Stimulated activated CD4-positive, alpha-beta T cell treated with anti-CD3 and anti-CD28 coated beads, Interleukin-4, amount 100 ng/mL, for 1 hour (primary cell): Measurements from ENCODE around the gene NGB.
"Not testable (repeated sequence)": the region's sequence is repeated elsewhere in the genome, so short reads cannot be mapped to it uniquely, and the experiment has no call there.

Experiments used
- DNase-seq: peaks from one replicate; pipeline ENCODE4 v3.0.0-alpha.2; 2020

The NGB gene, protein sequence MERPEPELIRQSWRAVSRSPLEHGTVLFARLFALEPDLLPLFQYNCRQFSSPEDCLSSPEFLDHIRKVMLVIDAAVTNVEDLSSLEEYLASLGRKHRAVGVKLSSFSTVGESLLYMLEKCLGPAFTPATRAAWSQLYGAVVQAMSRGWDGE

DNA sequence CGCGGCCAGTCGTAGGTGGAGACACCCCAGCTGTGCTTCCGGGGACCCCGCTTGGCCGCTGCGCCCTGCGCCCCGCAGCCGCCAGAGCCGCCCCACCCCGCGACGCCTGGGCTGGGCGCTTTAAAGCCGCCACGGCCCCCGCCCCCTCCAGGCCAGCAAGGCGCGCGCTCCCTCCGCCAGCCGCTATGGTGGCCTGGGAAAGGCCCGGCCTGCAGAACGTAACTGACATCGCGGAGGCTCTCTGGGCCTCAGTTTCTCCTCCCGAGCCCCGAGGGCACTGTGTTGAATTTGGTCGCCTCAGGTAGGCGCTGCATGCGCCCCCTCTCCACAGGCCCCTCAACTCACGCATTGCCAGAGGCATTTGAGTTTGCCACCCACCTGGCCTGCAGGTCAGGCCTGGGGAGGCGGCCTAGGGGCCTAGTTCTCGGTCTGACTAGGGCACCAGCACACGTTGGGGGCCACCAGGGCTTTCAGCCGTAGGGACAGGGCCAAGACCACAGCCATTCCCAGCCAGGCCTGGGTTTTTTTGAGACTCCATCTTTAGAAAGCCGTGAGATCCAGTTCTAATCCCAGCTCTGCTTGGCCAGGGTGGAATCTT is at the start of gene NGB:
NGB (minus strand) TSS at position 94 of the 598 bp plus-strand sequence. CDS start 269 bp downstream, outside the sequence.
- no peak for DNase-seq

- DNase-seq, result peak; percentile 90
Measured at GRCh38 chr14:77320238-77320935, 49.4 kb upstream of the NGB start, which contains the start of gene POMT2. TSS of gene POMT2 (minus strand) at chr14:77320883. CDS start at chr14:77320681, 202 bp downstream.

DNA sequence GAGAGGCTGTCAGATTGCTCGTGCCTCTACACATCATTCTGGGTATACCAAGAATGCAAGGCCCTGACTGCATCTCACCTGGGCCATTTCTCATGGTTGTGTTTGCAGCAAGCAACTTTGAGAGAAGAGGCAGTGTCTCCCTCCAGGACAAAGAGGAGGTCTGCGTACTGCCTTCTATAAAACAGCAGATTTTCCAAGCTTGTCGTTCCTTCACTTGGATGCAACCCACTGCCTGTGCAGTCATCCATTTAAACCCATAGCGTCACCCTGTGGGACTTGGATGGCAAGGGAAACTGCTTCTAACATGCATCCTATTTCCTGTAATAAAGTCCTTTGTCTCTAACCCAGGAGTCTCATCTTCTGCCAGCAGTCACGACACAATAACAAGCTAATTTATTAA is 48.4 kb upstream of the NGB start:
- no peak for DNase-seq

GRCh38 chr14:77318756-77319155 is 47.8 kb upstream of the NGB start:
- DNase-seq, result not testable (repeated sequence)

GRCh38 chr14:77318006-77318553 is 47.1 kb upstream of the NGB start:
- DNase-seq, result no peak

GRCh38 chr14:77316872-77317301 is 45.9 kb upstream of the NGB start:
- no peak for DNase-seq

DNA sequence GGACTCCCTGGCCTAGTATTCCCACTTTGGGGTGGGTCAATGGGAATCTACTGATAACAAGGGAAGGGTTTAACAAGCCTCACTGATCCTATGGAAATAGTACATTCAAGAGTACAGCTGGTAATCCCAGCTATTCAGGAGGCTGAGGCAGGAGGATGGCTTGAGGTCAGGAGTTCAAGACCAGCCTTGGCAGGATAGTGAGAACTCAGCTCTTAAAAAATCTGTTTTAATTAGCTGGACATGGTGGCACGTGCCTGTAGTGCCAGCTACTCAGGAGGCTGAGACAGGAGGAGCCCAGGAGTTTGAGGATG is 45.1 kb upstream of the NGB start:
- no peak for DNase-seq

GRCh38 chr14:77314539-77315457 is 43.8 kb upstream of the NGB start:
- DNase-seq, result no peak

DNA sequence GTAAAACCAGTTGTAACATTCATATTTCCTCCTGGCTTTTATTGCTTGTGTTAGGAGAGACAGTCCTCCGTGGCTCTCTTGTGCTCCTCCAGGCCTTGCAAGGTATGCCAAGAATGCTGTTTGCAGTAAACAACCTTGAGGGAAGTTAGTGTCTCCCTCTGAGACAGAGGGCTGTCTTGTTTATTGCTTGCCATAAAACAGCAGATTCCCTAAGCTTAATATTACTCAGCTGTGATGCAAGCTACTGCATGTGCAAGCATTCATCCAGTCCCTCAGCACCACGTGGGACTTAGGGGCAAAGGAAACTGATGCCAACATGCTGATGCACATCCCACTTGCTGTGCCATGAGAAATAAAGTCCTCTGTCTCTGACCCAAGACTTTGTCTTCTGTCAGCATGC is 43.0 kb upstream of the NGB start:
- no peak for DNase-seq

GRCh38 chr14:77313371-77313770 is 42.4 kb upstream of the NGB start:
- no peak for DNase-seq

GRCh38 chr14:77311217-77311616 is 40.2 kb upstream of the NGB start:
- DNase-seq, result no peak

DNA sequence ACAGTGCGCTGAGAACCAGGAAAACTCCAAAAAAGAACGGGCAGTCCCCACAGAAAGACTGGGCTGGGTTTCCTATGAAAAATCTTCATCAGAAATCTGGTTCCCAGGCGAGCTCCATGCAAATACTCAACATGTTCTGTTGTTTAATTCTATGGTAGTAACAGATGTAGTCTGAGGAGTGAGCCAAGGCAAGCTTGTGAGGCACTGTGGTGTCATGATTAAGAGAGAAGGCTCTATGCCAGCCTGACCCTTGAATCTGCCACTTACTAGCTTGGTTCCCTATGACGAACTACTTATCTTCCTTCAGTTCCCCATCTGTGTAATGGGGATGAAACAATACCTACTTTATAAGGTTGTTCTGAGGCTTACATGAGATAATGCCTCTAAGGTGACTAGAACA is 39.0 kb upstream of the NGB start:
- no peak for DNase-seq

DNA sequence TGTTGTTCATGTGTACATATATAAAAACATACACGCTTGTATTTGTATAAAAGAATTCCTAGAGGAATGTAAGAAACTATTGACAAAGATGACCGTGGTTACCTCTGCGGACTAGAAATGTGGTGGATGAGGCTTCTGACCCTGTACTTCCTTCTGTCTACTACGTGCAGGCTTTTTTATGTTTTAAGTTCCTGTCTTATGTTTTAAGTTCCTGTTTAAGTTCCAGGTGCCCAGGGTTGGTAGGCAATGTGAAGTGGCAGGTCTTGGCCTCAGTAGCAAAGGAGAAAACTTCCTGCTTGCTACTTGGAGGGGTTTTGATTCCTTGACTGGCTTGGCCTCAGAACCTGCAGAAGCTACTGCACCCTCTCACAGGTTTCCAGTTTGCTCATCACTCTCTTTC is 38.1 kb upstream of the NGB start:
- DNase-seq, result no peak

- no peak for DNase-seq
Measured at GRCh38 chr14:77306851-77307496, 36.0 kb upstream of the NGB start.

GRCh38 chr14:77306416-77306815 is 35.4 kb upstream of the NGB start:
- DNase-seq, result no peak

GRCh38 chr14:77305696-77306095 is 34.7 kb upstream of the NGB start:
- no peak for DNase-seq

DNA sequence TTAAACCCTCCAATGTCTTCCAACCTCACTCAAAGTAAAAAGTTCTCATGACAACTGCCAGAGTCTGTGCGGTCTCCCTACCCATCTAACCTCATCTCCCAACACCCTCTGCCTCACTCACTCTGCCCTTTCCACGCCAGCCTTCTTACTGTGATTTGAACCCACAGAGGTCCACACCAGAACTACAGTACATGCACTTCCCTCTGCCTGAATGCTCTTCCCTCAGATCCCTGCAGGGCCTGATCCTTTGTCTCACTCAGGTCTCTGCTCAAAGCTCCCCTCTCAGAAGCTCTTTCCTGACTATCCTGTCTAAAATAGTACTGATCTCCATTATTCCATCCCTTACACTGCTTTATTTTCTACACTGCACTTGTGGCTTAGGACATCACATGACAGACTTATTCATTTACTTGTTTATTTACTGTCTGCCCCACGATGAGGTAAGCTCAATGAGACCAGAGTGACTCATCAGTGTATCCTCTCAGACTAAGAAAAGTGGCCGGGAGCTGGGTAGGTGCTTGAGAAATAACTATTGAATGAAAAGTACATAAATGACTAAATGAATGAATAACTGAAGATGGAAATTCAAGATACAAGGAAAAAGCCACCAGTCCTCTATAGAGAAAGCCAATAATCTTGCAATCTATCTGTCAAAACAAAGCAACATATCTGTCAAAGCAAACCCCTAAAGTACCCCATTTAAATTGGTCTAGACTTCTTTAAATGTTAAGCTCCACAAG is 32.6 kb upstream of the NGB start:
- no peak for DNase-seq

DNA sequence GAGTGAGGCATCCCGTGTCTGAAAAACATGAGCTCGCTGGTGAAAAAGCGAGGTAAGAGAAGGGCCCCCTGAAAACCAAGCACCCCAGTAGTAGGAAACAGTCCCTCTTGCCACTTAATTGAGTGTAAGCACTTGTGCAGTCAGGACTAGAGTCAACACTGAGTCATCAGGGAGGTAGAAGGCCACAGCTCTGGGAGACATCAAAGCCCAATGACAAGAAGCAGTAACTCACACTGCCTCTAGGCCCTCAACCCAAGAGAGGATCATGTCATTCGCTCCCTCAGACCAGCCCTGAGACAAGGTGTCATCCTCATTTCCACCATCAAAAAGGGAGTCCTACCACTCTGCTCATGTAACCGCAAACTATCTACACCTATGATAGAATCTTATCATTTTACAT is 31.9 kb upstream of the NGB start:
- no peak for DNase-seq

- DNase-seq, result peak; percentile 53
Measured at GRCh38 chr14:77301103-77301502, 30.1 kb upstream of the NGB start.

GRCh38 chr14:77299771-77300170 is 28.8 kb upstream of the NGB start:
- no peak for DNase-seq

- DNase-seq, result no peak
Measured at GRCh38 chr14:77296906-77297305, 25.9 kb upstream of the NGB start.

DNA sequence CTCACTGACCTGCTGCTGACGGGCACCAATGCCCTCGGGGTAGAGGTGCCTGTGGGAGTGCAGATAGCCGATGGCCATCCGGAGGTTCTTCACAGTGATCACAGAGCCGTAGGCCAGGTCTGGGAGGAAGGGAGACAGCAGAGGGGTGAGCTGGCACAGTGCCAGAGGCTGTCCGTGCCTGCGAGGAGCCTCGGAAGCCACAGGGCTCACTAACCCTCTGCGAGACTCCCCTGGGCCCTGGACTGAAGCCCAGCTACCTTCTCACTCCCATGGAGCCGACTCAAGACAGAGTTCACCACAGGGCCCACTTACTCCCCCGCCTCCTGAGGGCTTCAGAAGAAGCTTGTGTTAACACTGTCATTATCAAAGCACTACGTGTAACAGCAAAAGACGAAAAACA is 25.1 kb upstream of the NGB start:
- DNase-seq, result no peak
